Articular chondrocyte of knee joint (primary cell): ENCODE results near the gene ERMN. TPM values are rescaled to one million over a fixed set of nuclear protein-coding genes. Genes with fewer than 3 reads are reported as not detected.

Source experiments
- total RNA-seq: library from RNA; depleted of rRNA; stranded (reverse); fragments of >200 nt; gene quantifications from 2 replicates; pipeline ENCODE4 v1.2.3, GENCODE V29; 2012

The ERMN gene, protein sequence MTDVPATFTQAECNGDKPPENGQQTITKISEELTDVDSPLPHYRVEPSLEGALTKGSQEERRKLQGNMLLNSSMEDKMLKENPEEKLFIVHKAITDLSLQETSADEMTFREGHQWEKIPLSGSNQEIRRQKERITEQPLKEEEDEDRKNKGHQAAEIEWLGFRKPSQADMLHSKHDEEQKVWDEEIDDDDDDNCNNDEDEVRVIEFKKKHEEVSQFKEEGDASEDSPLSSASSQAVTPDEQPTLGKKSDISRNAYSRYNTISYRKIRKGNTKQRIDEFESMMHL
- total RNA-seq, result 0.11 TPM in 1 of 2 replicates, not detected in the other

DNA sequence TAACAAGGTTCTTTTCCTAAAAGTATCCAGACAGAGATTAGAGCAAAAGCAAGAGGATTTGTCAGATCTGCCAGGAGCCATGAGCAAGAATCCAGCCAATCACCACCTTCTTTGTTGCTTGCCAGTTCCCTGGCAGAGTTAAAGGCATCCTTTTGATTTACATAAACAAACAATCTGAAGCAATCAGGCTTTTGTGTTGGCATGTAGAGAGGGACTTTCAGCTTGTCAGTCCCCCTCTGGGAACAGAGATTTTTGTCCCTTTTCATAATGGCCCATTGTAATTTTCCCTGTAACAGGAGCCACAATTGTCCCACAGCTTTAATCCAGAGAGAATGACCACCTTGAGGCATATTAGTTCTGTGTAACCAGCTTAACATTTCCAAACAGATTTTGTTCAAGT, at the start of gene ERMN:
Gene ERMN (minus strand): TSS at position 39 of the 400 bp plus-strand sequence. CDS start 182 bp downstream, outside the sequence.

Other genes starting within 250 kb of the ERMN start
- 59.5 and 82.7 TPM in 2 replicates for gene GALNT5, start 68.1 kb downstream of the ERMN start, total RNA-seq
- 0.39 and 0.76 TPM in 2 replicates for gene CYTIP, start 118.3 kb upstream of the ERMN start, total RNA-seq